Loucy (cell line): Measurements from ENCODE around the gene PTPRZ1.

Source experiments
- H2AFZ ChIP-seq: fragments of 200-600 bp; sonication (generic); 2 replicates; pipeline ENCODE4 v1.6.0; 2016; ENCODE audit warnings: antibody characterized with exemption, mild to moderate bottlenecking, low read length, moderate library complexity
- H3F3A ChIP-seq: fragments of 200-600 bp; 2 replicates; pipeline ENCODE4 v1.6.0; 2016; ENCODE audit warnings: antibody characterized with exemption, low read depth, mild to moderate bottlenecking
- H3K27me3 ChIP-seq: fragments of 200-600 bp; sonication (generic); 2 replicates; pipeline ENCODE4 v1.6.1; 2014; ENCODE audit warnings: low read length, mild to moderate bottlenecking; ENCODE audit not compliant: insufficient read depth, poor library complexity, severe bottlenecking
- H3K36me3 ChIP-seq: fragments of 200-600 bp; sonication (generic); 2 replicates; pipeline ENCODE4 v1.6.1; 2016; ENCODE audit warnings: low read length; ENCODE audit not compliant: insufficient read depth
- H3K4me1 ChIP-seq: fragments of 200-600 bp; sonication (generic); 2 replicates; pipeline ENCODE4 v1.5.1; 2014; ENCODE audit warnings: low read length, mild to moderate bottlenecking; ENCODE audit not compliant: insufficient read depth, poor library complexity, severe bottlenecking
- H3K4me2 ChIP-seq: fragments of 200-600 bp; sonication (generic); 2 replicates; pipeline ENCODE4 v1.6.0; 2014; ENCODE audit warnings: antibody characterized with exemption, low read length, low read depth, mild to moderate bottlenecking; ENCODE audit not compliant: poor library complexity, severe bottlenecking
- H3K4me3 ChIP-seq: fragments of 200-600 bp; sonication (generic); 2 replicates; pipeline ENCODE4 v1.5.1; 2014; ENCODE audit warnings: low read length, mild to moderate bottlenecking, mixed read lengths; ENCODE audit not compliant: poor library complexity, severe bottlenecking
- H3K79me2 ChIP-seq: fragments of 200-600 bp; sonication (generic); 2 replicates; pipeline ENCODE4 v1.6.1; 2014; ENCODE audit warnings: low read length; ENCODE audit not compliant: insufficient read depth
- H3K9ac ChIP-seq: fragments of 200-600 bp; sonication (generic); 2 replicates; pipeline ENCODE4 v1.6.0; 2014; ENCODE audit warnings: mild to moderate bottlenecking, low read depth, low read length, moderate library complexity; ENCODE audit not compliant: poor library complexity, severe bottlenecking
- H3K9me2 ChIP-seq: fragments of 200-600 bp; sonication (generic); replicated peaks from 2 replicates; pipeline ENCODE4 v1.6.1; 2016; ENCODE audit warnings: low read depth, low read length, mixed read lengths
- H3K9me3 ChIP-seq: fragments of 200-600 bp; sonication (generic); 2 replicates; pipeline ENCODE4 v1.6.1; 2014; ENCODE audit warnings: mild to moderate bottlenecking, antibody characterized with exemption, low read length, low read depth; ENCODE audit not compliant: insufficient read depth
- H4K20me1 ChIP-seq: fragments of 200-600 bp; sonication (generic); 2 replicates; pipeline ENCODE4 v1.6.0; 2014; ENCODE audit warnings: antibody characterized with exemption, low read length, mild to moderate bottlenecking; ENCODE audit not compliant: insufficient read depth, poor library complexity, severe bottlenecking
- CTCF ChIP-seq: fragments of 200-600 bp; sonication (generic); conservative IDR thresholded peaks from 2 replicates; pipeline ENCODE4 v1.5.1; 2014; ENCODE audit warnings: mild to moderate bottlenecking, antibody characterized with exemption, low read length
- EZH2phosphoT487 ChIP-seq: fragments of 200-600 bp; IDR thresholded peaks from 2 replicates; pipeline ENCODE4 v1.6.1; 2018; ENCODE audit warnings: antibody characterized with exemption, mild to moderate bottlenecking, moderate library complexity, borderline replicate concordance

The PTPRZ1 gene

GRCh38 chr7:121873289-121874194 lies 581 bp downstream of the PTPRZ1 start:
- Histone ChIP-seq H3K9me3 (no peaks in the 10 kb centered on the region), H3K4me2 (no peak overlapping the region), H2AFZ (no peak overlapping the region), H3K9me2 (no peaks in the 10 kb centered on the region), H3K4me3 (no peak overlapping the region), H4K20me1 (no peaks in the 10 kb centered on the region), H3K27me3 (no peaks in the 10 kb centered on the region), H3K79me2 (no peaks in the 10 kb centered on the region), H3K36me3 (no peaks in the 10 kb centered on the region), H3F3A (no peaks in the 10 kb centered on the region), H3K4me1 (no peaks in the 10 kb centered on the region), H3K9ac (no peak overlapping the region)
- TF ChIP-seq EZH2phosphoT487 (no peak), CTCF (no peak)

GRCh38 chr7:121874298-121874697 lies 1.3 kb downstream of the PTPRZ1 start:
- H3F3A ChIP-seq: no peaks in the 10 kb centered on the region
- TF ChIP-seq CTCF: no peak
- TF ChIP-seq EZH2phosphoT487: no peak
- H3K27me3 ChIP-seq: no peaks in the 10 kb centered on the region
- H3K36me3 ChIP-seq: no peaks in the 10 kb centered on the region
- no peaks in the 10 kb centered on the region for H3K9me2 ChIP-seq
- no peaks in the 10 kb centered on the region for H4K20me1 ChIP-seq
- H3K4me3 ChIP-seq: no peak overlapping the region
- H3K4me1 ChIP-seq: no peaks in the 10 kb centered on the region
- no peak overlapping the region for H2AFZ ChIP-seq
- H3K79me2 ChIP-seq: no peaks in the 10 kb centered on the region
- no peaks in the 10 kb centered on the region for H3K9me3 ChIP-seq
- no peak overlapping the region for H3K4me2 ChIP-seq
- no peak overlapping the region for H3K9ac ChIP-seq

- no peaks in the 10 kb centered on the region for H3F3A ChIP-seq
- H3K9ac ChIP-seq: no peak overlapping the region
- TF ChIP-seq CTCF (no peak), EZH2phosphoT487 (no peak)
- no peaks in the 10 kb centered on the region for H4K20me1 ChIP-seq
- no peaks in the 10 kb centered on the region for H3K4me1 ChIP-seq
- no peaks in the 10 kb centered on the region for H3K36me3 ChIP-seq
- H3K9me3 ChIP-seq: no peaks in the 10 kb centered on the region
- H3K27me3 ChIP-seq: no peaks in the 10 kb centered on the region
- H3K9me2 ChIP-seq: no peaks in the 10 kb centered on the region
- H3K4me2 ChIP-seq: no peak overlapping the region
- no peak overlapping the region for H2AFZ ChIP-seq
- no peaks in the 10 kb centered on the region for H3K79me2 ChIP-seq
- no peak overlapping the region for H3K4me3 ChIP-seq
These were observed 2.2 kb downstream of the PTPRZ1 start for GRCh38 chr7:121875203-121875602.
